Liver (tissue), 3 donors: ENCODE data around the gene HEXIM1.

Experiments used
- CTCF ChIP-seq: fragments of 150-350 bp; IDR thresholded peaks from 2 replicates; pipeline ENCODE4 v1.5.1; 2017; ENCODE audit warnings: improper control_type of control experiment, low read depth, low read length; ENCODE audit not compliant: missing input control
- GABPA ChIP-seq, 2 donors: IDR thresholded peaks in 1 of 2; conservative IDR thresholded peaks in 1 of 2; 2 replicates each; pipeline ENCODE4 v1.6.1; 2016; ENCODE audit warnings: antibody characterized with exemption in 2 of 2, mild to moderate bottlenecking in 1 of 2, moderate library complexity in 1 of 2
- JUND ChIP-seq, 2 donors: IDR thresholded peaks; 2 replicates each; pipeline ENCODE4 v1.6.1; 2016; ENCODE audit warnings: antibody characterized with exemption in 2 of 2
- TAF1 ChIP-seq: conservative IDR thresholded peaks from 2 replicates; pipeline ENCODE4 v1.6.1; 2016; ENCODE audit warnings: antibody characterized with exemption, mild to moderate bottlenecking
- TF ChIP-seq, protein P1 (sequence below): IDR thresholded peaks from 2 replicates; pipeline ENCODE4 v1.6.1; 2016; ENCODE audit warnings: antibody characterized with exemption
- donor health status: healthy.
- donor health status: healthy.

GRCh38 chr17:45136846-45137560 lies 11.3 kb upstream of the HEXIM1 start:
- no peak for TF ChIP-seq CTCF
- TF ChIP-seq TAF1 = no peak
- TF ChIP-seq, protein P1, sequence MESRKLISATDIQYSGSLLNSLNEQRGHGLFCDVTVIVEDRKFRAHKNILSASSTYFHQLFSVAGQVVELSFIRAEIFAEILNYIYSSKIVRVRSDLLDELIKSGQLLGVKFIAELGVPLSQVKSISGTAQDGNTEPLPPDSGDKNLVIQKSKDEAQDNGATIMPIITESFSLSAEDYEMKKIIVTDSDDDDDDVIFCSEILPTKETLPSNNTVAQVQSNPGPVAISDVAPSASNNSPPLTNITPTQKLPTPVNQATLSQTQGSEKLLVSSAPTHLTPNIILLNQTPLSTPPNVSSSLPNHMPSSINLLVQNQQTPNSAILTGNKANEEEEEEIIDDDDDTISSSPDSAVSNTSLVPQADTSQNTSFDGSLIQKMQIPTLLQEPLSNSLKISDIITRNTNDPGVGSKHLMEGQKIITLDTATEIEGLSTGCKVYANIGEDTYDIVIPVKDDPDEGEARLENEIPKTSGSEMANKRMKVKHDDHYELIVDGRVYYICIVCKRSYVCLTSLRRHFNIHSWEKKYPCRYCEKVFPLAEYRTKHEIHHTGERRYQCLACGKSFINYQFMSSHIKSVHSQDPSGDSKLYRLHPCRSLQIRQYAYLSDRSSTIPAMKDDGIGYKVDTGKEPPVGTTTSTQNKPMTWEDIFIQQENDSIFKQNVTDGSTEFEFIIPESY = no peak
- no peak for TF ChIP-seq JUND (IDR thresholded peaks at IDR 0.05)
- TF ChIP-seq GABPA (IDR thresholded peaks at IDR 0.05 in 1 of 2, conservative IDR thresholded peaks at IDR 0.05 in 1 of 2) = no peak
